HG03521 (cell line): ENCODE measurements around the gene MANEAL.

Experiments
- ATAC-seq: cut with Tn5 transposase; IDR thresholded peaks from one replicate; pipeline ENCODE4 v1.9.1; 2021; ENCODE audit warnings: mild to moderate bottlenecking, moderate library complexity; ENCODE audit not compliant: unreplicated experiment

Gene MANEAL

GRCh38 chr1:37824001-37824400 is 30.4 kb downstream of the MANEAL start:
- no peak for ATAC-seq

GRCh38 chr1:37825506-37825905 is 31.9 kb downstream of the MANEAL start:
- no peak for ATAC-seq

GRCh38 chr1:37828410-37829074 is 34.9 kb downstream of the MANEAL start:
- no peak for ATAC-seq

- no peak for ATAC-seq
Observed at GRCh38 chr1:37831109-37831508, 37.5 kb downstream of the MANEAL start.

- no peak for ATAC-seq
Observed at GRCh38 chr1:37831809-37832208, 38.2 kb downstream of the MANEAL start.

- ATAC-seq = no peak
Observed at GRCh38 chr1:37836788-37837187, 43.1 kb downstream of the MANEAL start.

GRCh38 chr1:37839676-37840075 is 46.0 kb downstream of the MANEAL start:
- ATAC-seq = no peak

- no peak for ATAC-seq
Observed at GRCh38 chr1:37840711-37841110, 47.1 kb downstream of the MANEAL start.

GRCh38 chr1:37841652-37842051 is 48.0 kb downstream of the MANEAL start:
- no peak for ATAC-seq

- no peak for ATAC-seq
Observed at GRCh38 chr1:37844536-37844935, 50.9 kb downstream of the MANEAL start.

GRCh38 chr1:37845049-37845646 is 51.5 kb downstream of the MANEAL start:
- ATAC-seq = no peak

- no peak for ATAC-seq
Observed at GRCh38 chr1:37845786-37846185, 52.1 kb downstream of the MANEAL start.

GRCh38 chr1:37846647-37847339 is 53.1 kb downstream of the MANEAL start:
- no peak for ATAC-seq

GRCh38 chr1:37849480-37849879 is 55.8 kb downstream of the MANEAL start:
- no peak for ATAC-seq

- ATAC-seq = no peak
Observed at GRCh38 chr1:37850352-37850955, 56.8 kb downstream of the MANEAL start.
